IPS-20b (cell line): Measurements from ENCODE around the gene LLGL2.

ENCODE experiments used
- H3K27ac ChIP-seq: one replicate; pipeline ENCODE4 v1.5.1; 2013; ENCODE audit warnings: low read length
- H3K27me3 ChIP-seq: 2 replicates; pipeline ENCODE4 v1.6.1; 2013; ENCODE audit warnings: mild to moderate bottlenecking, low read length, inconsistent platforms; ENCODE audit not compliant: insufficient read depth
- H3K36me3 ChIP-seq: 2 replicates; pipeline ENCODE4 v1.6.1; 2013; ENCODE audit warnings: low read depth, mild to moderate bottlenecking, inconsistent platforms, low read length, moderate library complexity; ENCODE audit not compliant: insufficient read depth
- H3K4me1 ChIP-seq: 2 replicates; pipeline ENCODE4 v1.6.1; 2013; ENCODE audit warnings: mild to moderate bottlenecking, control low read depth, inconsistent platforms, low read length, moderate library complexity; ENCODE audit not compliant: insufficient read depth
- H3K4me3 ChIP-seq: 2 replicates; pipeline ENCODE4 v1.5.1; 2013; ENCODE audit warnings: mild to moderate bottlenecking, low read length, inconsistent platforms
- H3K9ac ChIP-seq: 2 replicates; pipeline ENCODE4 v1.6.1; 2013; ENCODE audit warnings: low read depth, mild to moderate bottlenecking, inconsistent platforms, low read length, moderate library complexity
- H3K9me3 ChIP-seq: 2 replicates; pipeline ENCODE4 v1.6.1; 2013; ENCODE audit warnings: mild to moderate bottlenecking, low read depth, low read length, inconsistent platforms; ENCODE audit not compliant: insufficient read depth

The LLGL2 gene

DNA sequence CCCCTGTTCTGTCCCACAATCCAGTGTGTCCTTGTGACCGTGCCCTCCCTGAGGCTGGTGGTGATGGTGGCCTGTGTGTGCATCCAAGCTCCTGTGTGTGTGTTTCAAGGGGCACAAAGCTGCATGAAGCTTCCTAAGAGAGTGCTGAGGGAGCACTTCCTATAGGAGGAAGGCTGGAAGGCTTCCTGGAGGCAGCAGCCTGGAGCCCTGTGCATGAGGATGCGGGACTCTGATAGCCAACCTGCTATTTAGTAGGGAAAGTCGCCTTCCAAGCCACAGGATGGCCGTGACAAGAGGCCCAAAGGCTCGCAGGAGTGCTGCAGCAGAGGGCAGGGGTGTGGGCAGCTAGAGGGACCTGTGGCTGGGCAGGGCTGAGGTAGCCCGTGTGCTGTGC, 70.4 kb downstream of the LLGL2 start:
- H3K4me1 ChIP-seq: no peaks in the 10 kb centered on the region
- H3K4me3 ChIP-seq: no peak overlapping the region
- no peaks in the 10 kb centered on the region for H3K9me3 ChIP-seq
- 0 out of 2 replicates have a peak, but pooled peaks cover under 1% of the 10 kb centered on the region for H3K27me3 ChIP-seq
- H3K27ac ChIP-seq: no peak overlapping the region
- H3K36me3 ChIP-seq: no peaks in the 10 kb centered on the region
- H3K9ac ChIP-seq: no peak overlapping the region

DNA sequence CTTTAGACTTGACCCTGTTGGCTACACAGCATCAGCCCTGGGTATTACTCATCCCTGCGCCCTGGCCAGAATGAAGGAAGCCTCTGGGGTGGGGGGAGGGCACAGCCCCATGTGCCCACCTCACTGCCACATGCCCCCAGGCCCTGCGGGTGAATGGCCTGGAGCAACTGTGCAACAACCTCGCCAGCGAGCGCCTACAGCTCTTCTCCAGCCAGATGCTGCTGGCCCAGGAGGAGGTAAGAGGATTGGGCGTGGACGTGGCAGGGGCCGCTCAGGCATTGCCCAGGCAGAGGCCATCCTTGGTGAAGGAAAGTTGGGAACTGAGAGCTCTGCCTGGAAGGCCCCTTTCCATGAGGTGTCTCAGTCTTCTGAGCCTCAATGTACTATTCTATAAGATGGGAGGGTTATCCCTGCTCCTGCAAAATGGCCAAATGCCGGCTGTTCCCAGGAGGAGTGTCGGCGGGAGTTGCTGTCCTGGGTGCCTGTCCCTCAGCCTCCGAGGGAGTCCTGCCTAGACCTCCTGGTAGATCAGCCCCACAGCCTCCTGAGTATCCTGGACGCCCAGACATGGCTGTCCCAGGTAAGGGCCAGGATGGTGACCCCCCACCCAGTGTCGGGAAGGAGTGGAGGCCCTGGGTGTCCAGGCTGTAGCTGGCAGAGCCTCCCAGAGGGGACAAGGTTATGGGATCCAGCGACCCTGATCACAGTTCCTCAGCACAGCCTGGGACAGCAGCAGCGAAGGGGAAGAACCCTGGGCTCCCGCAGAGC, 71.0 kb downstream of the LLGL2 start:
- H3K4me3 ChIP-seq: no peak overlapping the region

DNA sequence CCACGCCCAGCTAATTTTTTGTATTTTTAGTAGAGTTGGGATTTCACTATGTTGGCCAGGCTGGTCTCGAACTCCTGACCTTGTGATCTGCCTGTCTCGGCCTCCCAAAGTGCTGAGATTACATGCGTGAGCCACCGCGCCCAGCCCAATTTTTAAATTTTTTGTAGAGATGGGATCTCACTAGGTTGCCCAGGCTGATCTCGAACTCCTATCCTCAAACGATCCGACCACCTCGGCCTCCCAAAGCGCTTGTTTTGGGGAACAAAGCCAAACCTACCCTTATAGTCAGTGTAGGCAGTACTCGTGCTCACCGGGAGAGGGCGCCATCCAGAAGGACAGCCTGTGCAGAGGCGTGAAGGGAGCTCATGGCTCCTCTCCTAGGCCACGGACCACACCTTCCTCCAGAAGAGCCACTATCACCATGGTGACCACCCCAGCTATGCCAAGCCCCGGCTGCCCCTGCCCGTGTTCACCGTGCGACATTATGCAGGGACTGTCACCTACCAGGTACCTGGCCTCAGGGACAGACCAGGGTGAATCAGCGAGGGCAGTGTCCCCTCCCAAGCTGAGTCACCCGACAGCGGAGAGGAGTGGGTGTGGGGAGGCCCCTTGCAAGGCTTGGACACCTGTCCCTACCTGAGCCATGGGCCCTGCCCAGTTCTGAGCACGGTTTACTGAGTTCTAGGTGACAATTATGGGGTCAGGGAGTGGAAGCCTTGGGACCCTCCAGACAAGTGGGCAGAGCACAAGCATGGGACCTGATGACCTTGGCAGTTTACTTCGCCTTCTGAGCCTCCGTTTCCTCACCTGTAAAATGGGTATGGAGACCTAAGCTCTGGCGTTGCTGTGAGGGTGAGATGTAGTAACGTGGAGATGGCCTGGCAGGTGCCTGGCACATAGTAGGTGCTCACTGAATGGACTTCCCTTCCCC, 75.8 kb downstream of the LLGL2 start:
- H3K4me1 ChIP-seq: no peaks in the 10 kb centered on the region
- H3K27ac ChIP-seq: no peak overlapping the region
- no peaks in the 10 kb centered on the region for H3K36me3 ChIP-seq
- H3K9ac ChIP-seq: no peak overlapping the region
- H3K4me3 ChIP-seq: no peak overlapping the region
- H3K27me3 ChIP-seq: no peaks in the 10 kb centered on the region
- no peaks in the 10 kb centered on the region for H3K9me3 ChIP-seq

More for the DNA sequence above, 71.0 kb downstream of the LLGL2 start:
- Histone ChIP-seq H3K9ac (no peak overlapping the region), H3K27me3 (no peaks in the 10 kb centered on the region), H3K36me3 (no peaks in the 10 kb centered on the region), H3K27ac (no peak overlapping the region), H3K4me1 (no peaks in the 10 kb centered on the region), H3K9me3 (no peaks in the 10 kb centered on the region)

DNA sequence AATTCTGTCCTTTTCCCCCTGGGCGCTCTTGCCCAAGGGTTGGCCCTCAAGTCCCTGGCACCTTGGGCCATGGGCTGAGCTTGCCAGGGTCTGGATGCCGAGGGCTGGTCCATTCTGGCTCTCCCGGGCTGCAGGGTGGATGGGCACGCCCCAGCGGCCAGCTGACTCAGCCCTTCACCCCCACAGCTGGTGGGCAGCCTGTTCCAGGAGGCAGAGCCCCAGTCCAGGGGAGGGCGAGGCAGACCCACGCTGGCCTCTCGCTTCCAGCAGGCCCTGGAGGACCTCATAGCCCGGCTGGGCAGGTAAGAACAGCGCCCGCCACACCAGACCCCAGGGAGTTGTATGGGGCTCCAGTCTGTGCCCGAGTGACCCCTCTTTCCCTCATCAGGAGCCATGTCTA, 77.1 kb downstream of the LLGL2 start:
- no peak overlapping the region for H3K27ac ChIP-seq
- H3K9me3 ChIP-seq: no peaks in the 10 kb centered on the region
- H3K4me1 ChIP-seq: no peaks in the 10 kb centered on the region
- H3K4me3 ChIP-seq: no peak overlapping the region
- H3K36me3 ChIP-seq: no peaks in the 10 kb centered on the region
- no peaks in the 10 kb centered on the region for H3K27me3 ChIP-seq
- H3K9ac ChIP-seq: no peak overlapping the region

DNA sequence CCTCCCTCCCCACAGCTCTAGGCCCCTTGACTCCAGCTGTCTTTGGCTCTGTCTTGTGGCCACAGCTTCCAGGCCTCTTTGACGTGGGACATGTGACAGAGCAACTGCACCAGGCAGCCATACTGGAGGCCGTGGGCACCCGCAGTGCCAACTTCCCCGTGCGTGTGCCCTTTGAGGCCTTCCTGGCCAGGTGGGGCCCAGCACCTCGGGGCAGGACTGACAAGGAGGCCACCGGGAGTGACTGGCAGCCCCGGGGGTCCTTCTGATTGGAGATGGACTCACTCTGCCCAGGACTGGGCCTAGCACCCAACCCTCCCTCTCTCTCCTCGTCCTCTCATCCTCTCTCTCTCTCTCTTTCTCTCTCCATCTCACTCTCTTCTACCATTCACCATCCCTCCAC, 77.6 kb downstream of the LLGL2 start:
- no peak overlapping the region for H3K27ac ChIP-seq
- no peak overlapping the region for H3K9ac ChIP-seq
- H3K4me3 ChIP-seq: no peak overlapping the region
- H3K27me3 ChIP-seq: no peaks in the 10 kb centered on the region
- no peaks in the 10 kb centered on the region for H3K9me3 ChIP-seq
- no peaks in the 10 kb centered on the region for H3K36me3 ChIP-seq
- no peaks in the 10 kb centered on the region for H3K4me1 ChIP-seq

DNA sequence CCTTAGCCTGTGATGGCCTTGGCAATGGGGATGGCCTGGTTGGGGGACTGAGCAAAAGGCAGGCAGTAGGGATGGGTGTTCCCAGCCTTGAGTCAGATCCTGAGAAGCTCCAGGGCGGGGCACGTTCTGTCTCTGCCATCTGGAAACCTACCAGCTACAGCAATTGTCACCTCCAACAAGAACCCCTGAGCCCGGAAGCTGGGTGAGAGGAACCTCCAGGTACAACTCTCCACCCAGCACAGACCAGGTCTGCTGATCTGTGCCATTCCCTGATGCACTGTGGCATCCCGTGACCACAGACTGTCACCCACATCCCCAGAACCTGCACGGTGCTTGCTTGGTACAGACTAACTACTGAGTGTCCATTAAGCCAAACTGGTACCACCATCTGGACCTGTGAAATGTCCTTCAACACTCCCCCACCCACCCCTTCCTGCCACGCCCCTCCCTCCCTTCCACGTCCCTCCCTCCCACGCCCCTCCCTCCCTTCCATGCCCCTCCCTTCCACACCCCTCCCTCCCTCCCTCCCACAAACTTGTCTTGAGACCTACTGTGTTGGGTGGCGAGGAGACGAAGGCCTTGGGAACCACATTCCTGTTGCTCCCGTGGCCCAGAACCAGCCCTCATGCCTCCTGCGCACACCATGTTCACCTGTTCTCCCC, 78.7 kb downstream of the LLGL2 start:
- no peaks in the 10 kb centered on the region for H3K4me1 ChIP-seq
- no peaks in the 10 kb centered on the region for H3K27me3 ChIP-seq
- H3K36me3 ChIP-seq: no peaks in the 10 kb centered on the region
- H3K9ac ChIP-seq: no peak overlapping the region
- H3K27ac ChIP-seq: no peak overlapping the region
- H3K4me3 ChIP-seq: no peak overlapping the region
- H3K9me3 ChIP-seq: no peaks in the 10 kb centered on the region

DNA sequence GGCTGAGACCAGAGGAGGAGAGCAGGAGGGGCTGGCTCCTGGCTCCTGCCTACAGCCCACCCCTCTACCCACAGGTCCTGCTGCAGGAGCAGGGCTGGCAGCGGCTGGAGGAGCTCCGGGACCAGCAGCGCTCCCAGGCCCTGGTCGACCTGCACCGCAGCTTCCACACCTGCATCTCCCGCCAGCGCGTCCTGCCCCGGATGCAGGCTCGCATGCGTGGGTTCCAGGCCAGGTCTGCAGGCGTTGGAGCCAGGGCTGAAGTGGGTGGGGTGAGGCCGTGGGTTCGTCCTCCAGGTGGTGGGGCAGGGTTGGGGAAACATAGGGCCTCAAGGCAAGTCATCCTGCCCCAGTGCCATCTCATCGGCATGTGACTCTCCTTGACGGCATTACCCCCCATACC, 80.3 kb downstream of the LLGL2 start:
- H3K4me1 ChIP-seq: no peaks in the 10 kb centered on the region
- H3K36me3 ChIP-seq: no peaks in the 10 kb centered on the region
- no peaks in the 10 kb centered on the region for H3K9me3 ChIP-seq
- H3K9ac ChIP-seq: no peak overlapping the region
- H3K27ac ChIP-seq: no peak overlapping the region
- no peak overlapping the region for H3K4me3 ChIP-seq
- no peaks in the 10 kb centered on the region for H3K27me3 ChIP-seq

DNA sequence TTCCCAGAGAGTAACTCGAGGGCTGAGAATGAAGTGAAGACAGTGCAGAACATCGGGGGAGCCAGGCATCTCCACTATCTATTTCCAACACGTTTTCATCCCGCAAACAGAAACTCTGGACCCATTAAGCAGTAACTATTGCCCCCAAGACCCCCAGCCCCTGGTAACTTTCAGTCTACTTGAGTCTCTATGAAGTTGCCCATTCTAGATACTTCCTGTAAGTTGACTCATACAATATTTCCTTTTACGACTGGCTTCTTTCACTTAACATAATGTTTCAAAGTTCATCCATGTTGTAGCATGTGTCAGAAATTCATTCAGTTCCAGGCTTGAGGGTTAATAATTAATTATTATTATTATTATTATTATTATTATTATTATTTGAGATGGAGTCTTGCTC, 81.6 kb downstream of the LLGL2 start:
- Histone ChIP-seq H3K36me3 (no peaks in the 10 kb centered on the region), H3K4me3 (no peak overlapping the region), H3K27ac (no peak overlapping the region), H3K4me1 (no peaks in the 10 kb centered on the region), H3K27me3 (no peaks in the 10 kb centered on the region), H3K9ac (no peak overlapping the region), H3K9me3 (no peaks in the 10 kb centered on the region)

DNA sequence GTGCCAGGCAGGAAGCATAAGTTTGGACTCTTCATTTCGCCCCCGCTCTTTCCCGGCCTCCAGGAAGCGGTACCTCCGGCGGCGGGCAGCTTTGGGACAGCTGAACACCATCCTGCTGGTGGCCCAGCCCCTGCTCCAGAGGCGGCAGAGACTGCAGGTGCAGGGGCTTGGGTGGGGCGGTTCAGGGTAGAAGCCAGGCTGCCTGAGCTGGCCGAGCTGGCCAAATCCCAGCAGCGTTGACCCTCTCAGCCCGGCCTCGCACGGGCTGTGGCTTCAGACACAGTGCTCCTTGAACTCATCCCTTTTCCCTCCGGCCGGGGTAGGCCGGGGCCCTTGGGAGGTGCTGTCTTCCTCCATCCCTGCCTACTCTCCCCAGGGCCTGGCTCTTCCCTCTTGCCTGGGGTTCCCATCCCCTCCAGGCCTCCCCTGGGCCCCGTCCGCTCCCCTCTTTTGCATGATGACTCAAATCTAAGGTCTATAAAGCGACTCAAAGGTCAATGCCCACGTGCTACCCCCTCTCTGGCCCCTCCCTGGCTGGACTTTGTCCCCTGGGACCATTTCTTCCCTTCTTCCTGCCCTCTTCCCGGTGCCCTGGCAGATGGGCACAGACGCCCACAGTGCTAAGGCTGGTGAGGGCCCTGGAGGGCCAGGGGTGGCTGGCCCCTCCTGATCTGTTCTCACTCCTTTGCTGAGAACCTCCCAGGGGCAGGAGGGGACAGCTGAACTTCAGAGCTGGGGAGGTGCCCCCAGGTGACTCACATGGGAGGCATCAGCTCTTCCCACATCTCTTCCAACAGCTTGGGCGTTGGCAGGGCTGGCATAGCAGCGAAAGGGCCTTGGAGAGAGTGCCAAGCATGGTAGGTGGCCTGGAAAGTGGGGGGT, 84.8 kb downstream of the LLGL2 start:
- no peak overlapping the region for H3K4me3 ChIP-seq
- H3K27me3 ChIP-seq: no peaks in the 10 kb centered on the region
- no peak overlapping the region for H3K27ac ChIP-seq
- H3K4me1 ChIP-seq: no peaks in the 10 kb centered on the region
- H3K36me3 ChIP-seq: no peaks in the 10 kb centered on the region
- no peak overlapping the region for H3K9ac ChIP-seq
- H3K9me3 ChIP-seq: no peaks in the 10 kb centered on the region

DNA sequence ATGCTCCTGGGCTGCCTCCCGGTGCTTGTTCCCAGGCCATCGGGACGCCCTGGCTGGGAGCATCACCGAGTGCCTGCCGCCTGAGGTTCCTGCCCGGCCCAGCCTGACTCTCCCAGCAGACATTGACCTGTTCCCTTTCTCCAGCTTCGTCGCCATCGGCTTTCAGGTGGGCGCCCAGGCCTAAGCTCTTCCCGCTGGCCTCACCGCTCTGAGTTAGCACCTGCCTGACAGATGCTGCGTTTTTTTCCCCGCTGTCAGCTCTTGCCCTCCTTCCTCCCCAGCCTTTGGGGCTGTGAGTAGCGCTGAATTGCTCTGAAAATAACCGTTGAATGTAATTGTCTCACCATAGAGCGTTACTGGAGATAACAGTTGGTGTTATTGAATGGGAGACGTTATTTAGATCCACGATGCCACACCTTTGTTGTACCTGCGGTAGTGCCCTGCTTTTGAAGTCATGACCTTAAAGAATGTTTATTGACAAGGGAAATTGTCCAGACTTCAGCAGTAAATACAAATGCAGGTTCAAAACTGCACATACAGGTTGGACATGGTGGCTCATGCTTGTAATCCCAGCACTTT, 86.4 kb downstream of the LLGL2 start:
- no peaks in the 10 kb centered on the region for H3K4me1 ChIP-seq
- H3K36me3 ChIP-seq: no peaks in the 10 kb centered on the region
- H3K9ac ChIP-seq: no peak overlapping the region
- no peak overlapping the region for H3K27ac ChIP-seq
- no peaks in the 10 kb centered on the region for H3K9me3 ChIP-seq
- no peak overlapping the region for H3K4me3 ChIP-seq
- H3K27me3 ChIP-seq: no peaks in the 10 kb centered on the region
